GM11168 (cell line): Measurements from ENCODE around the gene BCAS3.

Experiments
- in situ Hi-C: fragments of 300-500 bp; cut with MboI; formaldehyde crosslinking; loops from one replicate; pipeline ENCODE4 v1.12.0; 2022; ENCODE audit warnings: low sequenced_read_pairs; ENCODE audit not compliant: unreplicated experiment

Gene BCAS3

GRCh38 chr17:61416211-61416539, 738.5 kb downstream of the BCAS3 start:
- in situ Hi-C loops = loop anchor here (10.0 kb wide), 1 partner anchor 139 kb away; no protein-coding TSS in a partner anchor

- in situ Hi-C loops = loop anchor here (10.0 kb wide), 1 partner anchor 138 kb away; no protein-coding TSS in a partner anchor
Observed at GRCh38 chr17:61416540-61417363, 739.1 kb downstream of the BCAS3 start.

GRCh38 chr17:61418449-61418848, 740.8 kb downstream of the BCAS3 start:
- in situ Hi-C loops = loop anchor here (10.0 kb wide), 1 partner anchor 136 kb away; no protein-coding TSS in a partner anchor

GRCh38 chr17:61419496-61420046, 741.9 kb downstream of the BCAS3 start:
- in situ Hi-C loops = loop anchor here (10.0 kb wide), 1 partner anchor 135 kb away; no protein-coding TSS in a partner anchor

- in situ Hi-C loops = no loop called here
Observed at GRCh38 chr17:61420052-61420451, 742.4 kb downstream of the BCAS3 start.

- in situ Hi-C loops = no loop called here
Observed at GRCh38 chr17:61420745-61421398, 743.2 kb downstream of the BCAS3 start.

- in situ Hi-C loops = no loop called here
Observed at GRCh38 chr17:61421460-61421859, 743.8 kb downstream of the BCAS3 start.

GRCh38 chr17:61422116-61422799, 744.6 kb downstream of the BCAS3 start:
- in situ Hi-C loops = no loop called here

- in situ Hi-C loops = no loop called here
Observed at GRCh38 chr17:61422869-61423268, 745.2 kb downstream of the BCAS3 start.

- in situ Hi-C loops = no loop called here
Observed at GRCh38 chr17:61423967-61424649, 746.5 kb downstream of the BCAS3 start.

GRCh38 chr17:61425682-61426481, 748.2 kb downstream of the BCAS3 start:
- in situ Hi-C loops = loop anchor here (25.0 kb wide), 1 partner anchor 411 kb away; no protein-coding TSS in a partner anchor

- in situ Hi-C loops = loop anchor here (25.0 kb wide), 1 partner anchor 411 kb away; no protein-coding TSS in a partner anchor
Observed at GRCh38 chr17:61426482-61427304, 749.0 kb downstream of the BCAS3 start.

- in situ Hi-C loops = loop anchor here (25.0 kb wide), 1 partner anchor 410 kb away; no protein-coding TSS in a partner anchor
Observed at GRCh38 chr17:61427567-61427966, 749.9 kb downstream of the BCAS3 start.

- in situ Hi-C loops = loop anchor here (25.0 kb wide), 1 partner anchor 408 kb away; no protein-coding TSS in a partner anchor
Observed at GRCh38 chr17:61429274-61429673, 751.6 kb downstream of the BCAS3 start.

GRCh38 chr17:61429831-61430230, 752.2 kb downstream of the BCAS3 start:
- in situ Hi-C loops = loop anchor here (25.0 kb wide), 1 partner anchor 407 kb away; no protein-coding TSS in a partner anchor

GRCh38 chr17:61431594-61432311, 754.1 kb downstream of the BCAS3 start:
- in situ Hi-C loops = loop anchor here (25.0 kb wide), 1 partner anchor 406 kb away; no protein-coding TSS in a partner anchor

GRCh38 chr17:61436273-61436672, 758.6 kb downstream of the BCAS3 start:
- in situ Hi-C loops = loop anchor here (25.0 kb wide), 1 partner anchor 401 kb away; no protein-coding TSS in a partner anchor
